ENCODE measurements around the gene SNRPA.

GRCh38 chr19:40755791-40756190 is 4.8 kb downstream of the SNRPA start:
- no peak; the same call in 1 of the 2 replicates for TF ChIP-seq POLR2A (IDR thresholded peaks at IDR 0.05; ENCODE audit: low read depth, low read length)
- TF ChIP-seq TAF1 (IDR thresholded peaks at IDR 0.05; ENCODE audit: borderline replicate concordance, low read depth, low read length): no peak
- no peak for TF ChIP-seq POLR2AphosphoS5 (IDR thresholded peaks at IDR 0.05; ENCODE audit: low read depth, low read length)
